Measurements from ENCODE around the gene GUCY1A1. TPM values are rescaled to one million over a fixed set of nuclear protein-coding genes. Genes with fewer than 3 reads are reported as not detected.
A peak's percentile ranks its signal among the peaks of the same experiment; 100 is the strongest.

GUCY1A1 gene, protein sequence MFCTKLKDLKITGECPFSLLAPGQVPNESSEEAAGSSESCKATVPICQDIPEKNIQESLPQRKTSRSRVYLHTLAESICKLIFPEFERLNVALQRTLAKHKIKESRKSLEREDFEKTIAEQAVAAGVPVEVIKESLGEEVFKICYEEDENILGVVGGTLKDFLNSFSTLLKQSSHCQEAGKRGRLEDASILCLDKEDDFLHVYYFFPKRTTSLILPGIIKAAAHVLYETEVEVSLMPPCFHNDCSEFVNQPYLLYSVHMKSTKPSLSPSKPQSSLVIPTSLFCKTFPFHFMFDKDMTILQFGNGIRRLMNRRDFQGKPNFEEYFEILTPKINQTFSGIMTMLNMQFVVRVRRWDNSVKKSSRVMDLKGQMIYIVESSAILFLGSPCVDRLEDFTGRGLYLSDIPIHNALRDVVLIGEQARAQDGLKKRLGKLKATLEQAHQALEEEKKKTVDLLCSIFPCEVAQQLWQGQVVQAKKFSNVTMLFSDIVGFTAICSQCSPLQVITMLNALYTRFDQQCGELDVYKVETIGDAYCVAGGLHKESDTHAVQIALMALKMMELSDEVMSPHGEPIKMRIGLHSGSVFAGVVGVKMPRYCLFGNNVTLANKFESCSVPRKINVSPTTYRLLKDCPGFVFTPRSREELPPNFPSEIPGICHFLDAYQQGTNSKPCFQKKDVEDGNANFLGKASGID
- 49.1 to 52.3 TPM (median 52.2 TPM) in 3 replicates for total RNA-seq

DNA sequence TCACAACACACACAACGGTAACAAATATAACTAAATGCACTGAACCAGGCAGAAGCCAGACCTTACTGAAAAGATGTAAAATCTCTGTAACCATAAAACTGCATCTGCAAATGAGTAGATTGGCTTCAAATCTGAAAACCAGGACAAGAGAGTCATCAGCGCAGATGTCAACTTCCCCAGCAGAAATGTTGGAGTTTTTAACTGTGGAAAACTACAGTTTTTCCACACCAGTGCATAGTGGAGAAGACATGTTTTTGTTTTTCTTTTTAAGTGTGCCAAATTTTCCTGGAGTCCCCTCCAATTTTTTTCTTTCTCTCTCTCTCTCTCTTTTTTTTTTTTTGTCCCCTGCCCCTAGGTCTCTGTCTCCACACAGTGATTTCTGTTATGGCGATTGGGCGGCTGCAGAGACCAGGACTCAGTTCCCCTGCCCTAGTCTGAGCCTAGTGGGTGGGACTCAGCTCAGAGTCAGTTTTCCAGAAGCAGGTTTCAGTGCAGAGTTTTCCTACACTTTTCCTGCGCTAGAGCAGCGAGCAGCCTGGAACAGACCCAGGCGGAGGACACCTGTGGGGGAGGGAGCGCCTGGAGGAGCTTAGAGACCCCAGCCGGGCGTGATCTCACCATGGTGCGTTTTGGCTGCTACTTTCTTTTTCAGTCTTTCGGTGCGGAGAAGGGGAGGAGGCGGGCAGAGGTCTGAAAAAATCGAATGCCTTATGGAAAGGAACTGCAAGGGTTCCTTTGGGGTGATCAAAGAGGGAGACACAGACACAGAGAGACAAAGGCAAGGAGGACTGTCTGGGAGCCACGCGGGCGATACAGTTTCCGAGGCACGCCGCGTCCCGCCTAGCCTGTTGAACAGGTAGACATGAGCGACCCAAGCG lies at the start of gene GUCY1A1:
Gene GUCY1A1 (plus strand): TSS at position 505 of the 878 bp plus-strand sequence. CDS start 30,020 bp downstream, outside the sequence.
- Mint-ChIP-seq H3K27me3 (ENCODE audit: low read depth) (no peaks in the 10 kb centered on the region), H3K9me3 (peaks cover 3% of the 10 kb centered on the region), H3K4me1 (peaks cover 54% of the 10 kb centered on the region), H3K36me3 (no peaks in the 10 kb centered on the region), H3K4me3 (peak within 1 kb of the TSS; percentile 98), H3K27ac (peak within 1 kb of the TSS; percentile 99)
- DNase-seq (ENCODE audit: low spot score in 2 of 2, unreplicated experiment in 2 of 2): peak; percentile 38 to 73
- TF ChIP-seq, protein P1, sequence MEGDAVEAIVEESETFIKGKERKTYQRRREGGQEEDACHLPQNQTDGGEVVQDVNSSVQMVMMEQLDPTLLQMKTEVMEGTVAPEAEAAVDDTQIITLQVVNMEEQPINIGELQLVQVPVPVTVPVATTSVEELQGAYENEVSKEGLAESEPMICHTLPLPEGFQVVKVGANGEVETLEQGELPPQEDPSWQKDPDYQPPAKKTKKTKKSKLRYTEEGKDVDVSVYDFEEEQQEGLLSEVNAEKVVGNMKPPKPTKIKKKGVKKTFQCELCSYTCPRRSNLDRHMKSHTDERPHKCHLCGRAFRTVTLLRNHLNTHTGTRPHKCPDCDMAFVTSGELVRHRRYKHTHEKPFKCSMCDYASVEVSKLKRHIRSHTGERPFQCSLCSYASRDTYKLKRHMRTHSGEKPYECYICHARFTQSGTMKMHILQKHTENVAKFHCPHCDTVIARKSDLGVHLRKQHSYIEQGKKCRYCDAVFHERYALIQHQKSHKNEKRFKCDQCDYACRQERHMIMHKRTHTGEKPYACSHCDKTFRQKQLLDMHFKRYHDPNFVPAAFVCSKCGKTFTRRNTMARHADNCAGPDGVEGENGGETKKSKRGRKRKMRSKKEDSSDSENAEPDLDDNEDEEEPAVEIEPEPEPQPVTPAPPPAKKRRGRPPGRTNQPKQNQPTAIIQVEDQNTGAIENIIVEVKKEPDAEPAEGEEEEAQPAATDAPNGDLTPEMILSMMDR (IDR thresholded peaks at IDR 0.05; ENCODE audit: unreplicated experiment): no peak

DNA sequence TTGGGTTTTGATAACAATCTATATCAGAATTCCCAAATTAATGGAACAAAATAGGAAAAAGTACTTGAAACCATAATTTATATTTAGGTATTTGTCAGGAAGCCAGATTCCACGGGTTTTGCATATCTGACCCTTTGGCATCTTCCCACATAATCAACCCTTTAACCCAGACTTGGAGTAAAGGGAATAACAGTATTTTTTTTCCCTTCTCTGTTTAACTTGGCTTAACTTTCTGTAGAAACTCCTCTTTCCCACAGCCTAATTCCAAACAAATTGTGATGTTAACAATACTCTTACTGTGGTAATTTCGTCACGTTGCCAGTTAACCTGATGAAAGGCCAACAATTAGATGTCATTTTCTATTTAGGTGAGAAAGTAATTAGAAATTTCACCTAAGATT lies 49.4 kb upstream of the GUCY1A1 start:
- no peaks in the 10 kb centered on the region for H3K36me3 Mint-ChIP-seq
- no peaks in the 10 kb centered on the region for H3K9me3 Mint-ChIP-seq
- H3K27ac Mint-ChIP-seq: no peak overlapping the region
- no peaks in the 10 kb centered on the region for H3K27me3 Mint-ChIP-seq (ENCODE audit: low read depth)
- DNase-seq (ENCODE audit: low spot score in 2 of 2, unreplicated experiment in 2 of 2): no peak
- TF ChIP-seq, protein P1 (IDR thresholded peaks at IDR 0.05; ENCODE audit: unreplicated experiment): no peak
- H3K4me1 Mint-ChIP-seq: peaks cover 28% of the 10 kb centered on the region
- no peak overlapping the region for H3K4me3 Mint-ChIP-seq

DNA sequence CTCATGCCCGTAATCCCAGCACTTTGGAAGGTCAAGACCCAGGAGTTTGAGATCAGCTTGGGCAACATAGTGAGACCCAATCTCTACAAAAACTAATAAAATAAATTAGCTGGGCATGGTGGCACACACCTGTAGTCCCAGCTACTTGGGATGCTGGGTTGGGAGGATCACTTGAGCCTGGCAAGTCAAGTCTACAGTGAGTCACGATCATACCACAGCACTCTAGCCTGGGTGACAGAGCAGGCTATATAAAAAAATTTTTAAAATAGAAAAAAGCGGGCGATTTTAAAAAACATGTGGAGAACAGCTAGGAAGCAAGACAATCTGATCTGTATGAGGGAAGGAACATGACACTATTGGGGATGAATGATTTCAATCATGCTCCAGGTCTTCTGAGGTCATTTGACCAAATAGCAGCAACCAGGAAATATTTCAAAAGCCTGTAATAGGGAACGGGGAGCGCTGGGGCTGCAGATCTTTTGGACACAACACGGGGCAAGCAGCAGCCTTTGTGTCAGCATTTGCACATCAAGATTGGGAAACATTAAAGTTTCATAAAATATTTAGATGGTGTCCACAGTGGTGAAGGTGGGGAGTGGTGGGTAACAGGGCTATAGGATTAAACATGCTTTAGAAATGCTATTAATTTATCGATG lies 48.3 kb upstream of the GUCY1A1 start:
- no peak for DNase-seq (ENCODE audit: low spot score in 2 of 2, unreplicated experiment in 2 of 2)
- Mint-ChIP-seq H3K36me3 (no peaks in the 10 kb centered on the region), H3K27me3 (ENCODE audit: low read depth) (no peaks in the 10 kb centered on the region), H3K4me1 (peaks cover 21% of the 10 kb centered on the region), H3K27ac (no peak overlapping the region), H3K4me3 (no peak overlapping the region), H3K9me3 (no peaks in the 10 kb centered on the region)
- TF ChIP-seq, protein P1 (IDR thresholded peaks at IDR 0.05; ENCODE audit: unreplicated experiment): no peak

DNA sequence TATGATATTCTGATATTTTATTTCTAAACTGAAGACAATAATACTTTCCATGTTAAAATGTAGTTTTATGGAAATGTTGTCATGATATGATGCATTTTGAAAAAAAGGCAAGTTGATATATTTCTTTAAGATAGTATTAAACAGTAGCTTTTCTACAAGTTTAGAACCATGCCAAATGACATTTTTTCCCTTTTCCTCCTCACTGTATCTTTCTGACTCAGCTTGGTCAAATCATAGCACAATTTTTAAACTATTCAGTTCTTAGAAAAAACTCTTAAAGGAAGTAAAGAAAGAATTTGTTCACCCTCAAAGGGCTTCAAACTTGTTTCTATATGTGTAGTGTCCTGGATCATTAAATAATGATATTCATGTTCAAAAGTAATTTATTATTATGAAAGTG lies 46.0 kb upstream of the GUCY1A1 start:
- peaks cover 4% of the 10 kb centered on the region for H3K4me1 Mint-ChIP-seq
- no peaks in the 10 kb centered on the region for H3K27me3 Mint-ChIP-seq (ENCODE audit: low read depth)
- no peaks in the 10 kb centered on the region for H3K36me3 Mint-ChIP-seq
- DNase-seq (ENCODE audit: low spot score in 2 of 2, unreplicated experiment in 2 of 2): no peak
- H3K4me3 Mint-ChIP-seq: no peak overlapping the region
- H3K27ac Mint-ChIP-seq: no peak overlapping the region
- TF ChIP-seq, protein P1 (IDR thresholded peaks at IDR 0.05; ENCODE audit: unreplicated experiment): no peak
- H3K9me3 Mint-ChIP-seq: no peaks in the 10 kb centered on the region

DNA sequence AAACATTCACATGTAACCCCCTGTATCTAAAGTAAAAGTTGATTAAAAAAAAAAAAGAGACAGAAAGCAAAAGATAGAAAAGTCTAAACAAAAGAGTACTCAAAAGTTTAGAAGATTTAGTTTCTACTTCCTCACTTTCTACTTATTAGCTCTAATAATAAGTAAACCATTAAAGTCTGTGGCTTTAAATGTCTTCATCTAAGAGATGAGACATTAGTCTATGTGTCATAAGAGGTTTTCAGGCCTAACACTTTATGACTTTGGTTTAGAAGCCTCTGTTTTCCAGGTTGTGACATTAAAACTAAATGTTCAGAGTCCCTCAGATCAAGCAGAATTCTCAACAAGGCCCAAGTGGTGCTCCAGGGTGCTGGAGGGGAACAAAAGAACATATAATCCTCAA lies 42.2 kb upstream of the GUCY1A1 start:
- no peaks in the 10 kb centered on the region for H3K36me3 Mint-ChIP-seq
- TF ChIP-seq, protein P1 (IDR thresholded peaks at IDR 0.05; ENCODE audit: unreplicated experiment): no peak
- peaks cover 4% of the 10 kb centered on the region for H3K9me3 Mint-ChIP-seq

More for the DNA sequence above, 42.2 kb upstream of the GUCY1A1 start:
- Mint-ChIP-seq H3K27me3 (ENCODE audit: low read depth) (no peaks in the 10 kb centered on the region), H3K4me3 (no peak overlapping the region), H3K4me1 (peaks cover 10% of the 10 kb centered on the region), H3K27ac (no peak overlapping the region)
- DNase-seq (ENCODE audit: low spot score in 2 of 2, unreplicated experiment in 2 of 2): no peak

All from mesothelial cell of epicardium (in vitro differentiated cells).